ENCODE measurements around the gene CRYGB. TPM values are rescaled to one million over a fixed set of nuclear protein-coding genes. Genes with fewer than 3 reads are reported as not detected.
"Not testable (repeated sequence)": the region's sequence is repeated elsewhere in the genome, so short reads cannot be mapped to it uniquely, and the experiment has no call there.

The CRYGB gene
- polyA plus RNA-seq, 1 donor from 2014 or later: not detected

DNA sequence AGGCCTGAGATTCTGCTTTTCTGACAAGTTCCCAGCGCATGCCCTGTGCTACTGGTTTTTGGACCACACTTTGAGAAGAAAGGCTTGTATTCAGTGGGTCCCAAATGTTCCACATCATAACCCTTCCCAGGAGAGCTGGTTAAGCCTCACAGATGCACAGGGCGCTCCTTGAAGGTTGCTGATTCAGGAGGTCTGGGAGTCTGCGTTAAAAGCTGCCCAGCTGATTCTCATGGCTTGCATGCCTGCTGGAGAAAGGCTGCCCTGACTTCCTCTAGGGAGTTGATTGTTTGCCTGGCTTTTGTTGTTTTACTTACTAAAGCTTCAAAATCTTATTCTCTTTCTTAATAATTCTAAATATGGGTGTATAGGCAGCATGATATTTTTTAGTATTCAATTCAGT lies 42.3 kb downstream of the CRYGB start:
- no peak overlapping the region for H3K4me3 Mint-ChIP-seq
- peaks cover 0 to 1% (median 0%) of the 10 kb centered on the region in 3 donors for H3K4me1 Mint-ChIP-seq
- H3K36me3 Mint-ChIP-seq: no peaks in the 10 kb centered on the region
- H3K27me3 Mint-ChIP-seq: peaks cover 26% of the 10 kb centered on the region
- no peaks in the 10 kb centered on the region for H3K9me3 Mint-ChIP-seq
- no peak overlapping the region for H3K27ac Mint-ChIP-seq

DNA sequence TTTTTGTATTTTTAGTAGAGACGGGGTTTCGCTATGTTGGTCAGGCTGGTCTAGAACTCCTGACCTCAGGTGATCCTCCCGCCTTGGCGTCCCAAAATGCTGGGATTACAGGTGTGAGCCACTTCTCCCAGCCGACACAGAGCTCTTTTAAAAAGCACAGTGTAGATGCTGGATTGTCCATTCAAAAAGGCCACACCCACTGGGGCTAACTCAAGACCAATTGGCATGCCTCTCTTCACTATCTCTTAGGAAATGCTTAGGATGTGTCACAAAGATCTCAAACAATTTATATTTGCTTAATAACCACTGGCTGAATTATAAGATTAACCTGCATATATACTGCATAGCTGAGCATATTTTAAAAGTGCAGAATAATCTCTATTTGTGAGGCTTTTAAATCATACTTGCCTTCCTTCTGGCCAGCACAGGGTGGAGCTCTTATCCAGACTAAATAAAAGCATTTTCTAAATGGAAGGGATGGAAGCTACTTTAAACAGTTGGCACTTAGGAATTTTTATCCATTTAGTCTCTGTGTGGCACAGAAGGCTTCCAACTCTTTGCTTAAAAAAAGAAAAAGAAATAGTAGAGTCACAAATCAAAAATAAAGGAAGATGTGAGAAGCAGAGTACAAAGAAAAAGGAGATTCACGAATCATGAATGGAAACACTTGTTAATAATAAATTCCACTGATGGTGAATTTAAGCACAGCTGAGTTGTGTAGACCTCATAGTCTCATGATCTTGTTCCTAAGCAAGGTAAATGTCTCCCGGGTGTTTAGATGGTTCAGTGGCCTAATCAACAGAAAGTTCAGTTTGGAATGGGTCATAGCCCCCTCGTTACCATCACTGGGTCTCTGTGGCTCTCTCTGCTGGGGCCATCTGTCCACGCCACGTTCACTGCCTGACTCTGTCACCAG lies 44.0 kb downstream of the CRYGB start:
- no peak overlapping the region for H3K27ac Mint-ChIP-seq
- H3K4me1 Mint-ChIP-seq: peaks cover 0 to 1% (median 0%) of the 10 kb centered on the region in 3 donors
- H3K9me3 Mint-ChIP-seq: no peaks in the 10 kb centered on the region
- H3K27me3 Mint-ChIP-seq: peaks cover 26% of the 10 kb centered on the region
- H3K36me3 Mint-ChIP-seq: no peaks in the 10 kb centered on the region
- no peak overlapping the region for H3K4me3 Mint-ChIP-seq

DNA sequence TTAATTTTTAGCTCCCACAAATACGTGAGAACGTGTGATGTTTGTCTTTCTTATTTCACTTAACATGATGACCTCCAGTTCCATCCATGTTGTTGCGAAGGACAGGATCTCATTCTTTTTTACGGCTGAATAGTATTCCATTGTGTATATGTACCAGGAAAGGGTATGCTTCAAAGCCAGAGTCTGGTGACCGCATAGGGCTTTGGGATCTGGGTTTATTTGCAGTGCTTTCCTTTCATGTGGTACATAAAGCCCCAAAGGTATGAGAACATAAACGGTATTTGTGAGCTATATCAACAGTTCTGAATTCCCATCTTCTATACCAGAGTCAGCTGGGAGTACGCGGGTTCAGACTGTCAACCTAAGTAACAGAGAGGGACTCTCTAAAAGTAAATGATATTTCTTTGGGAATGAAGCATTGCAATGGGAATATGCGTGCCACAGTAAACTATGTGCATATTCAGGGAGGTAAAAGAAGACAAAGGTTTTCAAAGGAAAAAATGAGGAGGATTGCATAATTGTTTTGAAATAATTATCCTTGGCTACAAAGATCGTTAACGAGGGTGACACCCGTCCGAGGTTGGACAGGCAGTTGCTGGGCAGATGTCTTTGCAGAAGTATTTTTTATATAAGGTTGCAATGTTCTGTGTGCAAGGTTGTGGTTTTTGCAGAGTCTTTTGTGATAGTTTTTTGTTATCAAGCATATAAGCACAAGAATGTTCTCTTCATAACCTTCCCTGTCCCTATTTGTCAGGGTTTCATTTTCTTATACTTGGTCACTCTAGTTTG lies 46.1 kb downstream of the CRYGB start:
- Mint-ChIP-seq H3K27me3 (peaks cover 20% of the 10 kb centered on the region), H3K9me3 (no peaks in the 10 kb centered on the region), H3K27ac (no peak overlapping the region), H3K4me1 (peaks cover 0 to 1% (median 0%) of the 10 kb centered on the region in 3 donors), H3K36me3 (no peaks in the 10 kb centered on the region), H3K4me3 (no peak overlapping the region)

DNA sequence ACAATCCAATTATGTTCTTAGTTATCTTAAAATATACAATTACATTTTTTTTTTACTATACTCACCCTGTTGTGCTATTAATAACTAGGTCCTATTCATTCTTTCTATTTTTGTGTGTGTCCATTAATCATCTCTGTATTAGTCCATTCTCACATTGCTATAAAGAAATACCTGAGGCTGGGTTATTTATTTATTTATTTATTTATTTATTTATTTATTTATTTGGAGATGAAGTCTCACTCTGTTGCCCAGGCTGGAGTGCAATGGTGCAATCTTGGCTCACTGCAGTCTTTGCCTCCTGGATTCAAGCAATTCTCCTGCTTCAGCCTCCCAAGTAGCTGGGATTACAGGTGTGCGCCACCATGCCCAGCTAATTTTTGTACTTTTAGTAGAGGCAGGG lies 47.3 kb downstream of the CRYGB start:
- H3K4me3 Mint-ChIP-seq, H3K4me1 Mint-ChIP-seq, H3K36me3 Mint-ChIP-seq, H3K9me3 Mint-ChIP-seq, H3K27ac Mint-ChIP-seq: not testable (repeated sequence)
- peaks cover 20% of the 10 kb centered on the region for H3K27me3 Mint-ChIP-seq

DNA sequence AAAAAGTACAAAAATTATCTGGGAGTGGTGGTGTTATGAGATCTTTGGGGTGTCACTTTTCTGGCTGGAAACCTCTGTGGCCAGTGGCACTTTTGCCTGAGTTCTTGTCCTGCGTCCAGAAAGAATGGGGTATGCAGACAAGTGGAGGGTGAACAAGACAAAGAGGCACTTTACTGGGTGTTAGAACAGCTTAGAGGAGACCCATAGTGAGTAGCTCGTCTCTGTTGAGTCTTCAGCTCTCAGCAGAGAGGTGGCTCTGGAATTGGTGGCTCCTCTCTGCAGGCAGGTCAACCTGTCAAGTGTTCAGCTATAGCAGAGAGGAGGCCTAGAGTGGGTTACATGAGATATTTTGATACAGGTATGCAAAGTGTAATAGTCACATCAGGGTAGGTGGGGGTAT lies 47.7 kb downstream of the CRYGB start:
- Mint-ChIP-seq H3K36me3 (no peaks in the 10 kb centered on the region), H3K4me1 (peaks cover 0 to 1% (median 0%) of the 10 kb centered on the region in 3 donors), H3K4me3 (no peak overlapping the region), H3K9me3 (no peaks in the 10 kb centered on the region), H3K27ac (no peak overlapping the region), H3K27me3 (peaks cover 20% of the 10 kb centered on the region)

DNA sequence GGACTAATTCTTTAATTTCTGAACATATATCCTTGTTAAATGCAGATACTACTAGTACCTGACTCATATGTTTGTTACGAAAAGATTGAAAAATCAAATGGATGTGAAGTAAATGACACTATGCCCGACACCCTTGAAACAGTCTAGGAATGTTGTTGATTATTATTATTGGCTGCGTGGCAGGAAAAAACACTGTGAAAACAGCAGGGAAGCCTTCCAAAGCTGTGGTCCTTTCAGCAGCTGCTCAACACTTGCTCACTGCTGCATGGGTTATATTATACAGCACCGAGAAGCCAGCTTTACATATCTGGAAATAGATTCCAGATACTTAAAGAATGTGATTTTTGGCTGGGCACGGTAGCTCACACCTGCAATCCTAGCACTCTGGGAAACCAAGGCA lies 48.2 kb downstream of the CRYGB start:
- no peak overlapping the region for H3K4me3 Mint-ChIP-seq
- H3K27me3 Mint-ChIP-seq: peaks cover 20% of the 10 kb centered on the region
- H3K4me1 Mint-ChIP-seq: peaks cover 0 to 1% (median 0%) of the 10 kb centered on the region in 3 donors
- no peaks in the 10 kb centered on the region for H3K36me3 Mint-ChIP-seq
- H3K9me3 Mint-ChIP-seq: no peaks in the 10 kb centered on the region
- no peak overlapping the region for H3K27ac Mint-ChIP-seq

DNA sequence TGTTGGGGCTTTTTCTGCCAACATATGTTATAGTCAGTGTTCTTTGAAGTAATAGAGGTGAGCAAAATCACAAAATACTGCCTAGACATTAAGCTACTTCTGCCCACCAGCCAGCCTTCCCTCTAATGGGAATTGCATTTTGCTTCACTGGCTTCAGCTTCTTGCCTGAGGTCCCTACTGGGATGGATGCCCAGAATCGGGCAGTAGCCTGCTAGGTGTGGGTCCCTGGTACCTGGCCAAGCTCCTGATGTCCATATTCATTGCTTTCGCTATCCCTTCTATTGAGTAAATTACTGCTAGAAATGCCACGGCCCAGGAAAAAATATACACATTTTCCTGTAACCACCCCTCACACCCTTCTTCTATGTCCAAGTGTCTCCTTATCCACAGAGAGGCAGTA lies 48.6 kb downstream of the CRYGB start:
- Mint-ChIP-seq H3K4me3 (no peak overlapping the region), H3K27me3 (peaks cover 18% of the 10 kb centered on the region), H3K27ac (no peak overlapping the region), H3K36me3 (no peaks in the 10 kb centered on the region), H3K4me1 (peaks cover 0 to 1% (median 0%) of the 10 kb centered on the region in 3 donors), H3K9me3 (no peaks in the 10 kb centered on the region)

DNA sequence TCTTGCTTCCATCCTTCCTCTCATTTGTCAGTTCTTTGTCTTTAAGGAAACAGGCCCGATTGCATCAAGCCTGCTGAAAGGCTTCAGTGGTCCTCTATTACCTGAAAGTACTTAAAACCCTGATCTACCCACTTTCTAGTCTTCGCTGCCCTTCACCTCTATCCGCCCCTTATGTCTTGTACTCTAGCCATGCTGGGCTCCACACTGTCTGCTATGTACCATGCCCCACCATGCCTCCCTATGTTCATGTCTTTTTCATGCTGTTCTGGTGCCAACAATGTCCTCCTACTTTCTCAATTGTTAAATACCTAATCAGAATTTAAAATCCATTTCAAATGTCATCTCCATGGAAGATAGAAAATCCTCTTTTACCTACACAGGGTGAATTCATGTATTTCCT lies 49.9 kb downstream of the CRYGB start:
- H3K27ac Mint-ChIP-seq: no peak overlapping the region
- no peaks in the 10 kb centered on the region for H3K9me3 Mint-ChIP-seq
- H3K36me3 Mint-ChIP-seq: no peaks in the 10 kb centered on the region
- H3K27me3 Mint-ChIP-seq: peaks cover 14% of the 10 kb centered on the region
- H3K4me1 Mint-ChIP-seq: peaks cover 0 to 1% (median 0%) of the 10 kb centered on the region in 3 donors
- no peak overlapping the region for H3K4me3 Mint-ChIP-seq

DNA sequence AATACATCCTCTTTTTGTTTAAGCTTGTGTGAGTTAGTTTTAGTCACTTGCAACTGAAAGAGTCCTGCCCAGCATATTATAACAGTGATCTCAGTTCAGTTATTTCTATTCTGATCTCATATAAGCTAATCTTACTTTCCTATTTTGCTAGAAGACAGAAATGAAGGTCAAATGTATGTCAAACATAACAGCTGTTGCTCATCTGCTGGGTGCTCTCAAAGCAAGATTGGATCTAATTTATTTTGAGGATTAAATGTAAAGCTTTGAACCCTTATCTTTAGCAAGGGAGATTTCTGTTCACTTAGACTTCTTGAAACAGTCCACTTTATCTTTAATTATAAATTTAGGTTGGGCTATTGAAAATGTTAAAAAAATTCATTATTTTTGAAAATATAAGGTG lies 52.8 kb downstream of the CRYGB start:
- H3K36me3 Mint-ChIP-seq: no peaks in the 10 kb centered on the region
- H3K9me3 Mint-ChIP-seq: peaks cover 0 to 10% (median 4%) of the 10 kb centered on the region in 3 donors
- no peak overlapping the region for H3K27ac Mint-ChIP-seq
- no peaks in the 10 kb centered on the region for H3K4me1 Mint-ChIP-seq
- H3K4me3 Mint-ChIP-seq: no peak overlapping the region
- peaks cover 5% of the 10 kb centered on the region for H3K27me3 Mint-ChIP-seq

Other genes with a start within 250 kb of the CRYGB start
- gene PLEKHM3, start 120.6 kb downstream of the CRYGB start, polyA plus RNA-seq: 2.5 TPM
- gene CRYGD, start 21.6 kb downstream of the CRYGB start, polyA plus RNA-seq: not detected
- not detected for gene CRYGC, start 16.3 kb downstream of the CRYGB start, polyA plus RNA-seq
- not detected for gene CRYGA, start 17.4 kb upstream of the CRYGB start, polyA plus RNA-seq
- gene C2orf80, start 43.9 kb upstream of the CRYGB start, polyA plus RNA-seq: not detected
- 9.9 TPM for gene IDH1, start 108.9 kb upstream of the CRYGB start, polyA plus RNA-seq
- 15.5 TPM for gene PIKFYVE, start 120.1 kb upstream of the CRYGB start, polyA plus RNA-seq

Measured in IgD-negative memory B cell (primary cell).